HG03432 (cell line): ENCODE data around the gene EFCC1.

ENCODE experiments used
- ATAC-seq: cut with Tn5 transposase; IDR thresholded peaks from one replicate; pipeline ENCODE4 v1.9.1; 2021; ENCODE audit warnings: mild to moderate bottlenecking, moderate library complexity; ENCODE audit not compliant: unreplicated experiment

EFCC1 gene, protein sequence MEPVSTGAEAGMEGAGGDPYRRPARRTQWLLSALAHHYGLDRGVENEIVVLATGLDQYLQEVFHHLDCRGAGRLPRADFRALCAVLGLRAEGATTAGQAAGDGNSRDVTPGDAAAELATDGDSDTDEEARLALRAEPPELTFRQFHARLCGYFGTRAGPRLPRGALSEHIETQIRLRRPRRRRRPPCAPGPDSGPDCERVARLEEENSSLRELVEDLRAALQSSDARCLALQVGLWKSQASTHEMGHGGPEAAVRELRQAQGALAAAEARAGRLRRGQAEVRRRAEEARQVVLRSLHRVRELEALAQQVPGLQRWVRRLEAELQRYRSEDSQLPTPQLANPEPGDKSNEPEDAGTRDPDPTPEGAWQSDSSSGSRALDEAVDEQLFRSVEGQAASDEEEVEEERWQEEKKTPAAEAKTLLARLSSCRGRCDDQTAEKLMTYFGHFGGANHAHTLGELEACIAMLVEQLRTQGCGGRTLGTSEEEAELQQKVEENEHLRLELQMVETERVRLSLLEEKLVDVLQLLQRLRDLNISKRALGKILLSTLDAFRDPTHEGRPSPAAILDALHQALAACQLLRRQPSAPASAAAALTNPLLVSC

GRCh38 chr3:129001101-129001805, at the start of gene EFCC1:
Gene EFCC1 (plus strand): TSS chr3:129001304. CDS start chr3:129001629, 325 bp downstream.
- no peak for ATAC-seq

- ATAC-seq = no peak
Observed at GRCh38 chr3:128956440-128956839, 44.7 kb upstream of the EFCC1 start.

GRCh38 chr3:128965280-128965679, 35.8 kb upstream of the EFCC1 start:
- ATAC-seq = no peak

GRCh38 chr3:128965818-128966217, 35.3 kb upstream of the EFCC1 start:
- no peak for ATAC-seq

- ATAC-seq = no peak
Observed at GRCh38 chr3:128967748-128968355, 33.3 kb upstream of the EFCC1 start.

DNA sequence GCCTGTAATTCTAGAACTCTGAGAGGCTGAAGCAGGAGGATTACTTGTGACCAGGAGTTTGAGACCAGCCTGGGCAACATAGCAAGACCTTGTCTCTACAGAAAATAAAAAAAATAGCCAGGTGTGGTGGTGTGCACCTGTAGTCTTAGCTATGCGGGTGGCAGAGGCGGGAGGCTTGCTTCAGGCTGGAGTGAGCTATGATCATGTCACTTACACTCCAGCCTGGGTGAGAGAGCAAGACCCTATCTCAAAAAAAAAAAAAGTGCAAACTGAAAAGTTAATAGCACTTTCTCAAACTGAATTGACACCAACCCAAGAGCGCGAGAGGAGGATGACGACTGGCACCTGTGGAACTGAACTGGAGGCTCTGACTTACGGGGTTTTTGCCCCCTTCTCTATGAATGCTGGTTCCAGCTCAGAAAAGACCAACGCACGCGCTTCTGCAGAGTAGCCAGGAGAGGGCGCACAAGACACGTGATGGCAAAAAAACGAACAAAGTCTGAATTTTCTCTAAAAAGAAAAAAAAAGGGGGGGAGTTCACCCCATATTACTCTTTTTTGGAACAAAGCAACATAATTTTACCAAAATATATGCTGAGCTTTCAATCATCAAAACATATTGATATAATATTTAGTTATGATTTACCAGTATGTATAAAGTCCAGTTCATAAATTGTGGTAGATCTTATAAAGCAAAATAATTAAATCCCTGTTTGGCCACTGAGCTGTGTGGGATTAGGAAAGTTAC, 30.9 kb upstream of the EFCC1 start:
- ATAC-seq = no peak

- no peak for ATAC-seq
Observed at GRCh38 chr3:128970740-128971047, 30.4 kb upstream of the EFCC1 start.

DNA sequence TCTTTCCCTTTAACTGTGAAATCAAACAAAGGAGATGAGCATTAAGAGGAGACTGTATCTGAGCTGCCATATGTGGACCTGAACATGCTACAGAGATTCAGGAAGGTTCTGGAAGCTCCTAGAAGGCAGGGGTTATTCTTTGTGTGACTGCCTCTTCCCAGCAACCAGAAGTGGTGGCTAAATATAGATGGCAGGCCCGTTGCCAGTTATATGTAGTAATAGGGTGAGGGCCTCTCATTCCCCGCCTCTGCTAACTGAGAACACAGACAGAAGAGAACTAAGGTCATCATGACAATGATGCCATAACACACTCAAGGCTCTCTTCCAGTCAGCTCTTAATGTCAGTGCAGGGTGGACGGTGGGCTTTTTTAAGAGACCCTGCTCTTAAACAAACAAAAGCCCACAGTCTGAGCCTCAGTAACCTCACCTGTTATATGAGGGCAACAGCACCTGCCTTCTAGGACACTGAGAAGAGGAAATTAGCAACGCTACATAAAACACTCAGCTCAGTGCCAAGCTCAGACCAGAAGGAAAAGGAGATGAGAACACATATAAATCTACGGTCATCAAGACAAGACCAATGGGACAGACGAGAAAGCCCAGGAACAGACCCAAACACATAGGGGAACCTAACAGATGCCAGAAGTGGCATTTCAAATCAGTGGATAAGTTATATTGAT, 29.5 kb upstream of the EFCC1 start:
- no peak for ATAC-seq

GRCh38 chr3:128973988-128974564, 27.0 kb upstream of the EFCC1 start:
- no peak for ATAC-seq

DNA sequence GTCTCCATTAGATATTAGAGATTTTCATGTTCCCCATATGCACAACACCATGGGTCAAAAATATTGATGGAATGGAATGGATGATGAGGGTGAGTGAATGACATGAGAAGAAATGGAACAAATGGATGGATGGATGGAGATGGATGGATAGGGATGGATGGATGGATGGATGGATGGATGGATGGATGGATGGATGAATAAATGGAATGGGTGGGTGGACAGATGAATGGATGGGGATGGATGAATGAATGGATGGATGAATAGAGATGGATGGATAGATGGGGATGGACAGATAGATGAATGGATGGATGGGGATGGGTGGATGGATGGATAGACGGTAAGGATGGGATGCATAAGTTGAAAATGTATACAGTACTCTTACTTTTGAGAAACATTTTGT, 25.8 kb upstream of the EFCC1 start:
- no peak for ATAC-seq

DNA sequence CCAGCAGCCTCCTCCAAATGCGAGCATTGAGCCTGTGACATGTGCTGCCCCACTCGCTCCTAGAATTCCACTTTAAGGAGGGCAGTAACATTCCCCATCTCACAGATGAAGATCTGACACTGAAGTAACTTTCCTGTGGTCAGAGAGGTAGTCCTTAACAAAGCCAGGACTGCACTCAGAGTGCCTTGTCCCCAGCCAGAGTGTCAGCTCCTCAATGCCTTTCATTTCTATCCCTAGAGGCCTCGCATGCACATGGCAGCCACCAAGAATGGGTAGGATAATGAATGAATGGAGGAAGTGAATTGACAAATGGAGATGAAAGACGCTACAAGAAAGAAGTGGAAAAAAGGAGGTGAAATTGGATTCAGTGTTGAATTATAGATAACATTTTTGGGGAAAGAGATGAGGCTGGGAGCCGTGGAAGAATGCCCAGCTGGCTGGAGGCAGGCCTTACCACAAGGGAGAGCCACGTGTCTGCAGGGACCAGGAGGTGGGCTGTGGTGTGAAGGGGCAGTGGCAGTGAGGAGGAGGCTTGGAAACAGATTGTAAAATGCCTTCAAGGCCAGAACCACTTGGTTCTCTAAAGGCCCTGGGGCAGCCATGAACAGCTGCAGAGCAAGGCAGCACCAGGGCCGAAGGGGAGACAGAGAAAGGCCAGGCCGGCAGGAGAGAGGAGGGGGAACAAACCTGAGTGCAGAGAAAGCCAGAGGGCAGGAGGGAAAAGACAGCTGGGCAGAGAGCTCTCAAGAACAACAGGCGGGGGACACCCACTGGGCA, 17.6 kb upstream of the EFCC1 start:
- no peak for ATAC-seq

DNA sequence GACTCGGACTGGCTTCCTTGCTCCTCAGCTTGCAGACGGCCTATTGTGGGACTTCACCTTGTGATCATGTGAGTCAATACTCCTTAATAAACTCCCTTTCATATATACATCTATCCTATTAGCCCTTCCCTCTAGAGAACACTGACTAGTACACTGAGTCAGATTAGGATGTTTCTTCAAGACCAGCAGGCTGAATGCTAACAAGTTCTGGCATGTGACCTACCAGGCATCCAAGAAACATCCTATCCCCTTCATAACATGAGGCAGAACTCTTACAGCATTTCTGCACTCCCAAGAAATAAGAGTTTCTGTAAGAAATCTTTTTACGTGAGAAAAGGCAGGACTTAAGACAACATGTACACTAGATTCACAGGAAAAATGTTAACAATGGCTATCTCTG, 16.5 kb upstream of the EFCC1 start:
- ATAC-seq = no peak

DNA sequence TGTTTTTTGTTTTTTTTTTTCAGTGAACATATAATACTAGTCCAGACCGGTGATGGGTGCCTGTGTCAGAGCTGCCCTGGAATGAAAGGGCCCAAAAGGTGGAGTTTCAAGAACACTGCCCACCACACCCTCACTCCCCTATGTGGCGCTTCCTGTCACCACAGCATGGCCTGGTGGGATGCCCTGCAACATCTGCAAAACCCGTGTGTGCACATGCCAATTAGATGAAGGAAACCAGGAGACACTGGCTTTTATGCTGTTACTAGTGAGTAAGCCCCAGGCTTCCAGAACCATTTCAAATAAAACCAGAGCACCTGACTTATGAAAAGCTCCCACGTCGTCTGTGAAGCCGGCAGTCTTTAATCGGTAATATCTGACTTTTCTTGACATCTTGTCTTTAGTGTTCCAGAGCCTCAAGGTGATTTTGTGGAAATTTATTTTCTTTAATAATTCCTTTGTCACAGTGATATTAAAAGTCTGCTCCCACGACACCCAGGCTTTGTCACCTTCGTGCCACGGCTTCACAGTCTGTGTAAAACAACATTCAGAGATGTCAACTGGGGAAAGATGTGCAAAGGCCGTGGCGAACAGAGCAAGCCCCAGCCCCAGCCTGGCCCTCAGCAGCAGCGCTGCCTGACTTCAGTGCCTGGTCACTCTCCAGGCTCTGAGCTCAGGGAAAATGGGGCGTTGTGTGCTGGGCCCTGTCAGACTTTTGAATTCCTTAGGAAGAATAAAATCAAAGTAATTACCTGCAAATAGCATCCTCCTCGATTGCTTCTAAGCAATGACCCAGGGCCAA, 13.6 kb upstream of the EFCC1 start:
- no peak for ATAC-seq

DNA sequence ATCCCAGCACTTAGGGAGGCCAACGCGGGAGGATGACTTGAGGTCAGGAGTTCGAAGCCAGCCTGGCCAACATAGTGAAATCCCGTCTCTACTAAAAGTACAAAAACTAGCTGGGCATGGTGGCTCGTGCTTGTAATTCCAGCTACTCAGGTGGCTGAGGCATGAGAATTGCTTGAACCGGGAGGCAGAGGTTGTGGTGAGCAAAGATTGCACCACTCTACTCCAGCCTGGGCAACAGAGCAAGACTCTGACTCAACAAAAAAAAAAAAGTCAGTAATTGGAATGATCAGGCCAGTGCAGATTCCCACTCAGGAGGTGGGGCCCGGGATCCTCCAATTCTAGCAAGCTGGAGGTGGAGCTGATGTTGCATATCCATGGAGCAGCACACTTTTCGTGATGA, 12.8 kb upstream of the EFCC1 start:
- no peak for ATAC-seq

DNA sequence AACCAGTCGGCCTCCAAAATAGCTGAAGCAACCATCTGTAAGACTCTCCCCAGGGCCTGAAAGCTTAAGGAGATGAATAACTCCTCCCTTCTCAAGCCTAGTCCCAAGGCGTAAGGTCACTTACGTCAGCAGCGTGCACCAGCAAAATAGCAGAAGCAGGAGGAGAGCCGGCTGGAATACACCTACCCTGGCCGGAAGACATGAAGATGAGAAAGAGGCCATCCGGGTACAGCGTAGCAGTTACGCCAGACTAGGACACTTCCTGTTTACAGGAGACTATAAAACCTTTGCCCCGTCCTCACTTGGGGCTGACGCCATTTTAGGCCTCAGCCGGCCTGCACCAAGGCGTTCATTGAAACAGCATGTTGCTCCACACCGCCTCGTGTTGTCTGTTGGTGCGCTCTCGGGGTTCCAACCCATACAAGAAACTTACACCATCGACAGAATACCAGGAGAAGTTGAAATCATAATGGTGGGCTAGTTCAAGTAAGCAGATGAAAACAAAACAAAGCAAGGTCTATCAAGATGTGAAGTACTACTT, 9.7 kb upstream of the EFCC1 start:
- ATAC-seq = no peak

- no peak for ATAC-seq
Observed at GRCh38 chr3:128992926-128993460, 8.1 kb upstream of the EFCC1 start.

DNA sequence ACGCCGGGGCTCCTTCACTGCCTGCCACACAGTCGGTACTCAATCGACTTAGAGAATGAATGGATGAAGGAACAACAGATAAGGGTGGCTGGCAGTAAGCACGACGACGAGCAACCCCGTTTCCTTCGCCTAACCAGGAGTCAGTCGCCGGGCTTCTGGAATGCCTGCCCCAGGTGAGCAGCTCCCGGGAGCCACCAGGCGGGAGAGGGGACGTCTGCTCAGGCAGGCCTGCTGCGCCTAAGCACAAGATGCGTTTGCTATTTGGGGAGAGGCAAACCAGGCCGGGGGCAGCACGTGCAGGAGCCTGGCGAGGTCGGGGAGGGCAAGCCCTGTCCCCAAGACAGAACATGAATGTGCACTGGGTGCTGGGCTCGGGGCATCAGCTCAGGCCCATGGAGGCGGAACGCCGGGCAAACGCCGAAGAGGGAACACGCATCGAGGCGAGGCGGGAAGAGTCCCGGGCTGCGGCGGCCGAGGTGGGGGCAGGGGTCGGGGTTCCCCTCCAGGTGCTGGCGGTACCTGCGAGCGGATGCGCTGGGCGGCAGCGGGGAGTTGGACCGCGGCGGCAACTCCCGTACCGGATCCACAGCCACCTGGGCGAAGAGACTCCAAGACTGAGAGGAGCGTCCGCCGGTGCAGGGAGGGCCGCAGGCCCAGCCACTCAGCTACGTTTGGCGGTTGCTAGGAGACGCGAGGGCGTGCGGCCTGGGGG, 7.5 kb upstream of the EFCC1 start, which contains the start of gene CFAP92:
Gene CFAP92 (minus strand): TSS at position 616 of the 712 bp plus-strand sequence. CDS start 772 bp downstream, outside the sequence.
- peak; percentile 90 for ATAC-seq
